Ovary (tissue), 10 donors: ENCODE results near the gene ERO1A. TPM values are rescaled to one million over a fixed set of nuclear protein-coding genes. Genes with fewer than 3 reads are reported as not detected.
A peak's percentile ranks its signal among the peaks of the same experiment; 100 is the strongest.

Experiments used
- DNase-seq, 5 donors: peaks; one replicate each; pipeline ENCODE4 v3.0.0-alpha.2; 2019 to 2020
- H3K27ac ChIP-seq, 2 donors: fragments of 200-600 bp; one replicate each; pipeline versions ENCODE4 v1.5.1 to v1.8.0; 2019 to 2022
- H3K27me3 ChIP-seq: fragments of 200-600 bp; one replicate; pipeline ENCODE4 v1.8.0; 2022
- H3K36me3 ChIP-seq: fragments of 200-600 bp; sonication (generic); one replicate; pipeline ENCODE4 v1.5.1; 2019
- H3K4me1 ChIP-seq: one replicate; pipeline ENCODE4 v1.8.1; 2013; ENCODE audit warnings: mild to moderate bottlenecking, moderate library complexity; ENCODE audit not compliant: insufficient read depth
- H3K4me3 ChIP-seq: fragments of 200-600 bp; sonication (generic); one replicate; pipeline ENCODE4 v1.5.1; 2017
- H3K9me3 ChIP-seq, 2 donors: fragments of 200-600 bp in 1 of 2; sonication (generic) in 1 of 2; one replicate each; pipeline versions ENCODE4 v1.5.1 to v1.8.1; 2013 to 2019; ENCODE audit warnings: mild to moderate bottlenecking in 1 of 2, moderate library complexity in 1 of 2
- EP300 ChIP-seq: sonication (generic); formaldehyde crosslinking; IDR thresholded peaks from one replicate; pipeline ENCODE4 v1.6.1; 2017; ENCODE audit warnings: antibody characterized with exemption
- POLR2A ChIP-seq: fragments of 450-650 bp; IDR thresholded peaks from one replicate; pipeline ENCODE4 v1.6.1; 2017; ENCODE audit warnings: antibody characterized with exemption, mild to moderate bottlenecking, moderate library complexity
- WGBS, 3 donors: extraction: QIAGEN DNeasy Blood & Tissue Kit in 1 of 3; methylation state at CpG; one replicate each; pipeline versions ENCODE4 v1.1.5 to v1.1.7; 2013 to 2017; 5-methylcytosine and 5-hydroxymethylcytosine counted together
- intact Hi-C, 4 donors: fragments of 100-400 bp; cut with DNase I; formaldehyde crosslinking; loops; one replicate each; pipeline versions ENCODE4 v1.11.0 to v1.15.1; 2022 to 2023
- long read RNA-seq, 3 donors: library from polyadenylated mRNA in 2 of 3; unstranded in 2 of 3; transcript quantifications; one replicate each; pipeline ENCODE4 v2.0.0 and lab custom pipeline, GENCODE V29; 2021 to 2026
- polyA plus RNA-seq, 2 donors: library from polyadenylated mRNA; stranded (reverse); fragments of 200-250 nt in 1 of 2; fragments of 350-450 nt in 1 of 2; fragmentation: Illumina TruSeq in 1 of 2; extraction: RNeasy Lipid Tissue Mini Kit (QIAGEN cat#74804) in 1 of 2; gene quantifications; one replicate each; pipeline ENCODE4 v1.2.3, GENCODE V29; 2013 to 2014
- total RNA-seq, 7 donors: library from RNA; depleted of rRNA in 2 of 7; stranded (reverse); fragments of >200 nt in 2 of 7; fragmentation: NEBNext Ultra II Directional in 3 of 7; extraction: Animal tissue kit (Norgen Biotek cat#: 25700) in 3 of 7; gene quantifications; one replicate each; pipeline versions ENCODE4 v1.1.0 to v1.2.4, GENCODE V29; 2016 to 2023
- TF ChIP-seq, protein P1 (sequence below), 3 donors: fragments of 450-650 bp in 2 of 3; fragments of 200-600 bp in 1 of 3; IDR thresholded peaks; one replicate each; pipeline versions ENCODE4 v1.5.1 to v1.8.0; 2016 to 2022; ENCODE audit warnings: antibody characterized with exemption in 3 of 3, mild to moderate bottlenecking in 1 of 3
- donor health status: DM: no; HTN: no; CAD: no; lungs with moderate emphysema.
- donor health status: DM: no; HTN: no; CAD: no.
- donor health status: Bipolar disorder and iron deficiency.
- donor health status: DM: yes; HTN: yes; CAD: no.
- donor health status: DM: no; HTN: no; CAD: no.
- donor health status: DM: yes; HTN: yes; CAD: no.

Gene ERO1A, protein sequence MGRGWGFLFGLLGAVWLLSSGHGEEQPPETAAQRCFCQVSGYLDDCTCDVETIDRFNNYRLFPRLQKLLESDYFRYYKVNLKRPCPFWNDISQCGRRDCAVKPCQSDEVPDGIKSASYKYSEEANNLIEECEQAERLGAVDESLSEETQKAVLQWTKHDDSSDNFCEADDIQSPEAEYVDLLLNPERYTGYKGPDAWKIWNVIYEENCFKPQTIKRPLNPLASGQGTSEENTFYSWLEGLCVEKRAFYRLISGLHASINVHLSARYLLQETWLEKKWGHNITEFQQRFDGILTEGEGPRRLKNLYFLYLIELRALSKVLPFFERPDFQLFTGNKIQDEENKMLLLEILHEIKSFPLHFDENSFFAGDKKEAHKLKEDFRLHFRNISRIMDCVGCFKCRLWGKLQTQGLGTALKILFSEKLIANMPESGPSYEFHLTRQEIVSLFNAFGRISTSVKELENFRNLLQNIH
- total RNA-seq (10 to 100 TPM; 15.3 to 30.6 (median 21.4) TPM), polyA plus RNA-seq (10 to 100 TPM in 1 of 2 donors, 1 to 10 TPM in 1; 6.5 to 15.6 TPM)
- long read RNA-seq, donor 1, partial matches to known transcripts = 0 of 5 reads
- long read RNA-seq, donor 1, other reads (novel, unspliced or antisense) = 5 of 5 reads
- long read RNA-seq, donor 2, partial matches to known transcripts = 7 of 12 reads
- long read RNA-seq, donor 2, other reads (novel, unspliced or antisense) = 5 of 12 reads
- long read RNA-seq, donor 3, partial matches to known transcripts = 0 of 3 reads
- long read RNA-seq, donor 3, other reads (novel, unspliced or antisense) = 3 of 3 reads

DNA sequence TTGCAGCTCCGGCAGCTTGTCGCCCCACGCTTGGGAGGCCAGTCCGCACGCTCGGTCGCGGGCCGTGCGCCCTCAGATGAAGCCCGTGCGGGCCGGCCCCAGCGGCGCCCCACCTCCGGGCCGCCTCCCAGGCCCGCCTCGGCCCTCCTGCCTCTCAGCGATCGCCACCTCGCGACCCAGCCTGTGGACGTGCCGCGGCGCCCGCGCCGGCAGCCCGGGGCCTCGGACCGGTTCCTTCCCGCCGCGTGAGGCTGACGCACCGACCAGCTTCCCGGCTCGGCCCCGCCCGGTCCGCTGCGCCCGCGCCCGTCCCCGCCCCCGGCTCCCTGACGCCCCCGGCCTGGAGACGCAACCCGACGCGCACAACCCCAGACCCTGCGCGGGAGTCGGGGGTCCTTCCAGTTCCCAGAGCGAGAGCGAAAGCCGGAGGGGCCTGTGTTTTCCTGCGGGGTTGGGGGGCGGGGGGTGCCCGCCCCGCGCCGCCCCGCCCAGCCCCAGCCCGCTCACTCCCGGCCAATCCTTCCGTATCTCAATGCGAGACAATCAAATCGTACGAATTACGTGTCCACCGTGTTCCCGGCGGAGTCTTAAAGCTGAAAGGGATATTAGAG, at the start of gene ERO1A:
Gene ERO1A, minus strand, starts transcription at position 78 of the 611 bp plus-strand sequence. Its CDS starts 77 bp downstream, at position 1.
- 0 to 1% (median 0%) methylated on average over 53 to 78 of the region's 78 CpGs for WGBS, 3 donors
- H3K4me3 ChIP-seq = peak within 1 kb of the TSS; percentile 76
- no peaks in the 10 kb centered on the region for H3K27me3 ChIP-seq
- TF ChIP-seq, protein P1, sequence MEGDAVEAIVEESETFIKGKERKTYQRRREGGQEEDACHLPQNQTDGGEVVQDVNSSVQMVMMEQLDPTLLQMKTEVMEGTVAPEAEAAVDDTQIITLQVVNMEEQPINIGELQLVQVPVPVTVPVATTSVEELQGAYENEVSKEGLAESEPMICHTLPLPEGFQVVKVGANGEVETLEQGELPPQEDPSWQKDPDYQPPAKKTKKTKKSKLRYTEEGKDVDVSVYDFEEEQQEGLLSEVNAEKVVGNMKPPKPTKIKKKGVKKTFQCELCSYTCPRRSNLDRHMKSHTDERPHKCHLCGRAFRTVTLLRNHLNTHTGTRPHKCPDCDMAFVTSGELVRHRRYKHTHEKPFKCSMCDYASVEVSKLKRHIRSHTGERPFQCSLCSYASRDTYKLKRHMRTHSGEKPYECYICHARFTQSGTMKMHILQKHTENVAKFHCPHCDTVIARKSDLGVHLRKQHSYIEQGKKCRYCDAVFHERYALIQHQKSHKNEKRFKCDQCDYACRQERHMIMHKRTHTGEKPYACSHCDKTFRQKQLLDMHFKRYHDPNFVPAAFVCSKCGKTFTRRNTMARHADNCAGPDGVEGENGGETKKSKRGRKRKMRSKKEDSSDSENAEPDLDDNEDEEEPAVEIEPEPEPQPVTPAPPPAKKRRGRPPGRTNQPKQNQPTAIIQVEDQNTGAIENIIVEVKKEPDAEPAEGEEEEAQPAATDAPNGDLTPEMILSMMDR (IDR thresholded peaks at IDR 0.05) = no peak
- TF ChIP-seq POLR2A = peak; percentile 50
- peaks cover 2% of the 10 kb centered on the region for H3K4me1 ChIP-seq
- intact Hi-C loops = no loop called here
- DNase-seq = peak; percentile 70 to 85 (median 83)
- no peaks in the 10 kb centered on the region for H3K36me3 ChIP-seq
- no peaks in the 10 kb centered on the region for H3K9me3 ChIP-seq
- H3K27ac ChIP-seq = peak within 1 kb of the TSS; percentile 72 to 92

DNA sequence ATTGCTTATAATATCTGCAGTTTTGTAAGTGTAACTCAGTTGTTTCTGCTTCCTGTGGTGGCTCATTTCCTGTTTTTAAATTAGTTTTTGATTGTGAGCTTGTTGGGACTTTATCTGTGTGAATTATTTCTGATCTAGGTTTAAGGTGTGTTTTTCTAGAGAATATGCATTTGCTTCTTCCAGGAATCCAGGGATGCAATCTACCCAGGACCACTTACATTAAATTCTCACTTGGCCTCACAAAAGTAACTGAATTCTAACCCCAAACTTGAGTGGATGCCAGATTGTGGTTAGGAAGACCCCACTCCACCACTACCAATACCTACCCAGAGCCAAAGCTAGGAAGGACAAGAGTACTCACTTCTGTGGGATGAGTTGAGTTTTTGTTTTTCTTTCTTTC, 46.5 kb upstream of the ERO1A start:
- no peak for DNase-seq
- Histone ChIP-seq H3K36me3 (no peaks in the 10 kb centered on the region), H3K27me3 (no peaks in the 10 kb centered on the region), H3K4me1 (no peaks in the 10 kb centered on the region), H3K9me3 (no peaks in the 10 kb centered on the region), H3K27ac (no peak overlapping the region), H3K4me3 (no peak overlapping the region)
- intact Hi-C loops = no loop called here
- TF ChIP-seq EP300 = no peak
- no peak for TF ChIP-seq POLR2A
- TF ChIP-seq, protein P1 (IDR thresholded peaks at IDR 0.05) = no peak

DNA sequence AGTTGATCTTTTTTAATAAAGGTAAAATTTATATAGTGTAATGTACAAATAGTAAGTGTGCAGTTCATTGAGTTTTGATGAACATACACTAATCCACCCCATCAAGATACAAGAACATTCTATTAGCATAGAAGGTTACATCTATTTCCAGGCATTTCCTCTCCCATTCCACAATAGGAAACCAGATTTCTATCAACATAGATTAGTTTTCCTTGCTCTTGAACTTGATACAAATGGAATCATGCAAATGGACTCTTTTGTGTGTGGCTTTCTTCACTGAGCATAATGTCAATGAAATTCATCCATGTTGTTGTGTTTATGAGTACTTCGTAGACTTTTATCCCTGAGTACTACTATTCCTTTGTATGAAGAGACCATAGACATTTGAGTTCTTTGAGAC, 45.4 kb upstream of the ERO1A start:
- TF ChIP-seq EP300 (no peak), POLR2A (no peak)
- TF ChIP-seq, protein P1 (IDR thresholded peaks at IDR 0.05) = no peak
- Histone ChIP-seq H3K4me3 (no peak overlapping the region), H3K4me1 (peaks cover 2% of the 10 kb centered on the region), H3K27ac (no peak overlapping the region), H3K36me3 (no peaks in the 10 kb centered on the region), H3K27me3 (no peaks in the 10 kb centered on the region), H3K9me3 (no peaks in the 10 kb centered on the region)
- DNase-seq = no peak
- WGBS, 3 donors = 96 to 98% (median 97%) methylated on average over 1 of the region's 1 CpG
- intact Hi-C loops = no loop called here

DNA sequence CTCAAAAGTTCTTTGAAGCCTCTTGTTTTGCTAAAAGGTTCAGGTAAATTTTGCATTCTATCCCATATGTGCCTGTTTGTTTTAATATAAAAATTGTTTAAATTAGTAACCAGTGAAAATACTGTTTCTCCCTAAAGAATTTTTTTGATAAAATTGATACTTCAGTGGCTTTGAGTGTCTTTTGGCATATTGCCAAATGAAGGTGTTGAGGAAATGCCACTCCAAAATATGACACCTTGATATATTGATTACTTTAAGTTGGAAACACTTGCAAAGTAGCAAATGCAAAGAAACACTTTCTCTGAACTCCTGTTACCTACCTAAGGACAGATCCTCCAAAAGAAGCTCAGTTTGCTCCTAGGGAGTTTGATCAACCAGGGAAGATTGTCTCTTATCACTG, 43.1 kb upstream of the ERO1A start:
- H3K4me1 ChIP-seq = peaks cover 2% of the 10 kb centered on the region
- no peak overlapping the region for H3K4me3 ChIP-seq
- no peaks in the 10 kb centered on the region for H3K36me3 ChIP-seq
- no peaks in the 10 kb centered on the region for H3K27me3 ChIP-seq
- no peak overlapping the region for H3K27ac ChIP-seq
- no peak for DNase-seq
- intact Hi-C loops = no loop called here
- TF ChIP-seq POLR2A (no peak), EP300 (no peak)
- TF ChIP-seq, protein P1 (IDR thresholded peaks at IDR 0.05) = no peak
- H3K9me3 ChIP-seq = no peaks in the 10 kb centered on the region
